HL-60 (cell line): Measurements from ENCODE around the gene TALDO1.
A peak's percentile ranks its signal among the peaks of the same experiment; 100 is the strongest.

Experiments used
- DNase-seq, 2 experiments: peaks; one replicate each; pipeline ENCODE4 v3.0.0-alpha.2; 2010 to 2020; ENCODE audit warnings: low read depth in 1 of 2, low spot score in 1 of 2
- H3K27ac ChIP-seq: fragments of 250-450 bp; sonication (Bioruptor Pico); replicated peaks from 2 replicates; pipeline ENCODE4 v1.5.1; 2020; ENCODE audit warnings: mild to moderate bottlenecking, moderate library complexity
- H3K27me3 ChIP-seq: fragments of 250-450 bp; sonication (Bioruptor Pico); 2 replicates; pipeline ENCODE4 v1.5.1; 2021; ENCODE audit warnings: mild to moderate bottlenecking, moderate library complexity; ENCODE audit not compliant: insufficient read depth, poor library complexity, severe bottlenecking
- H3K4me3 ChIP-seq: replicated peaks from 2 replicates; pipeline ENCODE4 v1.5.1; 2011; ENCODE audit warnings: mild to moderate bottlenecking, control low read depth, low read length; ENCODE audit not compliant: insufficient read depth
- CTCF ChIP-seq: IDR thresholded peaks from one replicate; pipeline ENCODE4 v1.5.1; 2011; ENCODE audit warnings: low read length, control low read depth, inconsistent platforms; ENCODE audit not compliant: insufficient read depth
- GABPA ChIP-seq: IDR thresholded peaks from 2 replicates; pipeline ENCODE4 v1.6.1; 2012; ENCODE audit warnings: low read depth
- POLR2AphosphoS5 ChIP-seq: IDR thresholded peaks from 2 replicates; pipeline ENCODE4 v1.6.1; 2012; ENCODE audit warnings: low read depth
- REST ChIP-seq: IDR thresholded peaks from 2 replicates; pipeline ENCODE4 v1.6.1; 2012; ENCODE audit warnings: low read depth; ENCODE audit not compliant: insufficient replicate concordance
- SPI1 ChIP-seq: IDR thresholded peaks from 2 replicates; pipeline ENCODE4 v1.6.1; 2012; ENCODE audit warnings: low read depth, mild to moderate bottlenecking, borderline replicate concordance

Gene TALDO1

GRCh38 chr11:723120-723883 lies 24.0 kb upstream of the TALDO1 start:
- Histone ChIP-seq H3K27ac (no peak overlapping the region), H3K4me3 (no peak overlapping the region), H3K27me3 (peaks cover 11% of the 10 kb centered on the region)
- peak in 1 of 2 experiments; percentile 39 for DNase-seq
- TF ChIP-seq CTCF (peak; percentile 35), SPI1 (no peak)

- Histone ChIP-seq H3K27ac (no peak overlapping the region), H3K27me3 (peaks cover 11% of the 10 kb centered on the region), H3K4me3 (no peak overlapping the region)
- no peak for TF ChIP-seq GABPA
- no peak for TF ChIP-seq POLR2AphosphoS5
- no peak for TF ChIP-seq SPI1
- TF ChIP-seq REST: no peak
- no peak for TF ChIP-seq CTCF
- no peak for DNase-seq
Observed at GRCh38 chr11:724049-724777, 23.1 kb upstream of the TALDO1 start.

GRCh38 chr11:724778-725386 lies 22.4 kb upstream of the TALDO1 start:
- no peak overlapping the region for H3K27ac ChIP-seq
- DNase-seq: no peak
- no peak overlapping the region for H3K4me3 ChIP-seq
- no peak for TF ChIP-seq REST
- TF ChIP-seq CTCF: no peak
- no peak for TF ChIP-seq SPI1
- TF ChIP-seq POLR2AphosphoS5: no peak
- TF ChIP-seq GABPA: no peak
- peaks cover 8% of the 10 kb centered on the region for H3K27me3 ChIP-seq
